ENCODE measurements around the gene ARID5A. TPM values are rescaled to one million over a fixed set of nuclear protein-coding genes. Genes with fewer than 3 reads are reported as not detected.

ARID5A gene
- total and polyA plus RNA-seq, 2 experiments from 2014 or later, result 5.5 to 7.7 TPM

- TF ChIP-seq ZNF462 (CRISPR knock-in tag; IDR thresholded peaks at IDR 0.05) (no peak), CTCF (conservative IDR thresholded peaks at IDR 0.05; ENCODE audit: low read depth in 2 of 2) (no peak), EZH2 (IDR thresholded peaks at IDR 0.05; ENCODE audit: low read depth, unreplicated experiment) (no peak), JUNB (IDR thresholded peaks at IDR 0.05; ENCODE audit: unreplicated experiment) (no peak), STAT1 (IDR thresholded peaks at IDR 0.05; ENCODE audit: unreplicated experiment) (no peak)
- TF ChIP-seq, protein P1, sequence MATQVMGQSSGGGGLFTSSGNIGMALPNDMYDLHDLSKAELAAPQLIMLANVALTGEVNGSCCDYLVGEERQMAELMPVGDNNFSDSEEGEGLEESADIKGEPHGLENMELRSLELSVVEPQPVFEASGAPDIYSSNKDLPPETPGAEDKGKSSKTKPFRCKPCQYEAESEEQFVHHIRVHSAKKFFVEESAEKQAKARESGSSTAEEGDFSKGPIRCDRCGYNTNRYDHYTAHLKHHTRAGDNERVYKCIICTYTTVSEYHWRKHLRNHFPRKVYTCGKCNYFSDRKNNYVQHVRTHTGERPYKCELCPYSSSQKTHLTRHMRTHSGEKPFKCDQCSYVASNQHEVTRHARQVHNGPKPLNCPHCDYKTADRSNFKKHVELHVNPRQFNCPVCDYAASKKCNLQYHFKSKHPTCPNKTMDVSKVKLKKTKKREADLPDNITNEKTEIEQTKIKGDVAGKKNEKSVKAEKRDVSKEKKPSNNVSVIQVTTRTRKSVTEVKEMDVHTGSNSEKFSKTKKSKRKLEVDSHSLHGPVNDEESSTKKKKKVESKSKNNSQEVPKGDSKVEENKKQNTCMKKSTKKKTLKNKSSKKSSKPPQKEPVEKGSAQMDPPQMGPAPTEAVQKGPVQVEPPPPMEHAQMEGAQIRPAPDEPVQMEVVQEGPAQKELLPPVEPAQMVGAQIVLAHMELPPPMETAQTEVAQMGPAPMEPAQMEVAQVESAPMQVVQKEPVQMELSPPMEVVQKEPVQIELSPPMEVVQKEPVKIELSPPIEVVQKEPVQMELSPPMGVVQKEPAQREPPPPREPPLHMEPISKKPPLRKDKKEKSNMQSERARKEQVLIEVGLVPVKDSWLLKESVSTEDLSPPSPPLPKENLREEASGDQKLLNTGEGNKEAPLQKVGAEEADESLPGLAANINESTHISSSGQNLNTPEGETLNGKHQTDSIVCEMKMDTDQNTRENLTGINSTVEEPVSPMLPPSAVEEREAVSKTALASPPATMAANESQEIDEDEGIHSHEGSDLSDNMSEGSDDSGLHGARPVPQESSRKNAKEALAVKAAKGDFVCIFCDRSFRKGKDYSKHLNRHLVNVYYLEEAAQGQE (IDR thresholded peaks at IDR 0.05; ENCODE audit: unreplicated experiment), result no peak
Observed at GRCh38 chr2:96558061-96558460, 21.5 kb downstream of the ARID5A start (continued).
